Loucy (cell line): Measurements from ENCODE around the gene ZNF699.
"Not testable (repeated sequence)": the region's sequence is repeated elsewhere in the genome, so short reads cannot be mapped to it uniquely, and the experiment has no call there.

ENCODE experiments used
- H2AFZ ChIP-seq: fragments of 200-600 bp; sonication (generic); 2 replicates; pipeline ENCODE4 v1.6.0; 2016; ENCODE audit warnings: antibody characterized with exemption, mild to moderate bottlenecking, low read length, moderate library complexity
- H3F3A ChIP-seq: fragments of 200-600 bp; 2 replicates; pipeline ENCODE4 v1.6.0; 2016; ENCODE audit warnings: antibody characterized with exemption, low read depth, mild to moderate bottlenecking
- H3K27me3 ChIP-seq: fragments of 200-600 bp; sonication (generic); 2 replicates; pipeline ENCODE4 v1.6.1; 2014; ENCODE audit warnings: low read length, mild to moderate bottlenecking; ENCODE audit not compliant: insufficient read depth, poor library complexity, severe bottlenecking
- H3K36me3 ChIP-seq: fragments of 200-600 bp; sonication (generic); 2 replicates; pipeline ENCODE4 v1.6.1; 2016; ENCODE audit warnings: low read length; ENCODE audit not compliant: insufficient read depth
- H3K4me1 ChIP-seq: fragments of 200-600 bp; sonication (generic); 2 replicates; pipeline ENCODE4 v1.5.1; 2014; ENCODE audit warnings: low read length, mild to moderate bottlenecking; ENCODE audit not compliant: insufficient read depth, poor library complexity, severe bottlenecking
- H3K4me2 ChIP-seq: fragments of 200-600 bp; sonication (generic); 2 replicates; pipeline ENCODE4 v1.6.0; 2014; ENCODE audit warnings: antibody characterized with exemption, low read length, low read depth, mild to moderate bottlenecking; ENCODE audit not compliant: poor library complexity, severe bottlenecking
- H3K4me3 ChIP-seq: fragments of 200-600 bp; sonication (generic); 2 replicates; pipeline ENCODE4 v1.5.1; 2014; ENCODE audit warnings: low read length, mild to moderate bottlenecking, mixed read lengths; ENCODE audit not compliant: poor library complexity, severe bottlenecking
- H3K79me2 ChIP-seq: fragments of 200-600 bp; sonication (generic); 2 replicates; pipeline ENCODE4 v1.6.1; 2014; ENCODE audit warnings: low read length; ENCODE audit not compliant: insufficient read depth
- H3K9ac ChIP-seq: fragments of 200-600 bp; sonication (generic); 2 replicates; pipeline ENCODE4 v1.6.0; 2014; ENCODE audit warnings: mild to moderate bottlenecking, low read depth, low read length, moderate library complexity; ENCODE audit not compliant: poor library complexity, severe bottlenecking
- H3K9me2 ChIP-seq: fragments of 200-600 bp; sonication (generic); replicated peaks from 2 replicates; pipeline ENCODE4 v1.6.1; 2016; ENCODE audit warnings: low read depth, low read length, mixed read lengths
- H3K9me3 ChIP-seq: fragments of 200-600 bp; sonication (generic); 2 replicates; pipeline ENCODE4 v1.6.1; 2014; ENCODE audit warnings: mild to moderate bottlenecking, antibody characterized with exemption, low read length, low read depth; ENCODE audit not compliant: insufficient read depth
- H4K20me1 ChIP-seq: fragments of 200-600 bp; sonication (generic); 2 replicates; pipeline ENCODE4 v1.6.0; 2014; ENCODE audit warnings: antibody characterized with exemption, low read length, mild to moderate bottlenecking; ENCODE audit not compliant: insufficient read depth, poor library complexity, severe bottlenecking
- CTCF ChIP-seq: fragments of 200-600 bp; sonication (generic); conservative IDR thresholded peaks from 2 replicates; pipeline ENCODE4 v1.5.1; 2014; ENCODE audit warnings: mild to moderate bottlenecking, antibody characterized with exemption, low read length
- EZH2phosphoT487 ChIP-seq: fragments of 200-600 bp; IDR thresholded peaks from 2 replicates; pipeline ENCODE4 v1.6.1; 2018; ENCODE audit warnings: antibody characterized with exemption, mild to moderate bottlenecking, moderate library complexity, borderline replicate concordance

Gene ZNF699

GRCh38 chr19:9295411-9295849, 14.2 kb downstream of the ZNF699 start:
- TF ChIP-seq CTCF (no peak), EZH2phosphoT487 (no peak)
- Histone ChIP-seq H3K4me3 (no peak overlapping the region), H4K20me1 (no peaks in the 10 kb centered on the region), H3K79me2 (no peaks in the 10 kb centered on the region; the same call in 1 of the 2 replicates), H3K4me1 (no peaks in the 10 kb centered on the region), H2AFZ (no peak overlapping the region), H3K27me3 (no peaks in the 10 kb centered on the region), H3K9ac (no peak overlapping the region), H3K9me3 (peaks cover 21% of the 10 kb centered on the region), H3F3A (no peaks in the 10 kb centered on the region), H3K36me3 (peaks cover 30% of the 10 kb centered on the region), H3K4me2 (no peak overlapping the region), H3K9me2 (no peaks in the 10 kb centered on the region)

- Histone ChIP-seq H3K4me1 (no peaks in the 10 kb centered on the region), H3K9me2 (no peaks in the 10 kb centered on the region), H3K79me2 (no peaks in the 10 kb centered on the region), H3K27me3 (no peaks in the 10 kb centered on the region), H4K20me1 (no peaks in the 10 kb centered on the region), H3K4me2 (no peak overlapping the region), H3K9me3 (0 out of 2 replicates have a peak, but pooled peaks cover 4% of the 10 kb centered on the region), H3K9ac (no peak overlapping the region), H3F3A (no peaks in the 10 kb centered on the region), H2AFZ (no peak overlapping the region), H3K4me3 (no peak overlapping the region), H3K36me3 (no peaks in the 10 kb centered on the region)
- TF ChIP-seq CTCF, result no peak
Observed at GRCh38 chr19:9289231-9289884, 20.3 kb downstream of the ZNF699 start.

- not testable (repeated sequence) for H3F3A ChIP-seq, H4K20me1 ChIP-seq, H3K9me3 ChIP-seq, H3K4me1 ChIP-seq, H3K4me2 ChIP-seq, H3K36me3 ChIP-seq, H3K79me2 ChIP-seq, H3K9ac ChIP-seq, H2AFZ ChIP-seq, H3K9me2 ChIP-seq, H3K4me3 ChIP-seq, H3K27me3 ChIP-seq
Observed at GRCh38 chr19:9283485-9283884, 26.2 kb downstream of the ZNF699 start.

- TF ChIP-seq CTCF (no peak), EZH2phosphoT487 (no peak)
- H3K4me2 ChIP-seq, result no peak overlapping the region
- no peaks in the 10 kb centered on the region for H3K79me2 ChIP-seq
- H4K20me1 ChIP-seq, result no peaks in the 10 kb centered on the region
- H2AFZ ChIP-seq, result no peak overlapping the region
- H3K27me3 ChIP-seq, result no peaks in the 10 kb centered on the region
- H3K9me3 ChIP-seq, result no peaks in the 10 kb centered on the region
- H3K4me3 ChIP-seq, result no peak overlapping the region
- H3F3A ChIP-seq, result no peaks in the 10 kb centered on the region
- no peaks in the 10 kb centered on the region for H3K36me3 ChIP-seq
- no peaks in the 10 kb centered on the region for H3K9me2 ChIP-seq
- no peak overlapping the region for H3K9ac ChIP-seq
- no peaks in the 10 kb centered on the region for H3K4me1 ChIP-seq
Observed at GRCh38 chr19:9251236-9251635, 58.4 kb downstream of the ZNF699 start.
